ENCODE results near the gene RSPRY1.

Gene RSPRY1

DNA sequence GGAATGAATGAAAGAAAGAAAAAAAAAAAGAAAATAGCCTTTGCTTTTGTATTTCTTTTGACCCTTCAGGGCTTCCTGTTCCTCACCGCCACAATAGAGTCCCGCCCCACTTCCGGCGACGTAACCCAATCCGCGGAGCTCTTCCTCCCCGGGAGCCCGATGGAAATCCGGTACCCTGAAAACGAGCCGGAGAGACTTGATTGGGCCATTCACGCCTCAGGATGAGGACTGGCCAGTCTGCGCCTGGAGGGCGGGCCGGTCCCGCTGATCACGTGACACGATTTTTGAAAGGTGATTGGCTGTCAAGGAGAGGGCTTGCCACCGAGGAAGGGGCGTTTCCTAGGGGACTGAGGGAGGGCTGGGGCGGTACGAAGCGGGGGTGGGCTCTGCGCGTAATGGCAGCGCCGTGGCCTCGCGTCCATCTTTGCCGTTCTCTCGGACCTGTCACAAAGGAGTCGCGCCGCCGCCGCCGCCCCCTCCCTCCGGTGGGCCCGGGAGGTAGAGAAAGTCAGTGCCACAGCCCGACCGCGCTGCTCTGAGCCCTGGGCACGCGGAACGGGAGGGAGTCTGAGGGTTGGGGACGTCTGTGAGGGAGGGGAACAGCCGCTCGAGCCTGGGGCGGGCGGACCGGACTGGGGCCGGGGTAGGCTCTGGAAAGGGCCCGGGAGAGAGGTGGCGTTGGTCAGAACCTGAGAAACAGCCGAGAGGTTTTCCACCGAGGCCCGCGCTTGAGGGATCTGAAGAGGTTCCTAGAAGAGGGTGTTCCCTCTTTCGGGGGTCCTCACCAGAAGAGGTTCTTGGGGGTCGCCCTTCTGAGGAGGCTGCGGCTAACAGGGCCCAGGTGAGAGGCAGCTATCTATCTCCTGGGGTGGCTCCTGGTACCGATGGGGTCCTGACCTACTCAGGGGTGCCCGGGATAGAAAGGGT is at the start of gene RSPRY1, which contains the start of gene PSME3IP1:
Gene RSPRY1 (plus strand): TSS at position 385 of the 927 bp plus-strand sequence. CDS start 18,330 bp downstream, outside the sequence.
Gene PSME3IP1 (minus strand): TSS at position 95 of the 927 bp plus-strand sequence. CDS start 12,185 bp downstream, outside the sequence.
- in situ Hi-C loops (cut with MboI; ENCODE audit: low sequenced_read_pairs), result no loop called here

- in situ Hi-C loops (cut with MboI; ENCODE audit: low sequenced_read_pairs), result no loop called here
Observed at GRCh38 chr16:57137043-57137442, 49.1 kb upstream of the RSPRY1 start.

DNA sequence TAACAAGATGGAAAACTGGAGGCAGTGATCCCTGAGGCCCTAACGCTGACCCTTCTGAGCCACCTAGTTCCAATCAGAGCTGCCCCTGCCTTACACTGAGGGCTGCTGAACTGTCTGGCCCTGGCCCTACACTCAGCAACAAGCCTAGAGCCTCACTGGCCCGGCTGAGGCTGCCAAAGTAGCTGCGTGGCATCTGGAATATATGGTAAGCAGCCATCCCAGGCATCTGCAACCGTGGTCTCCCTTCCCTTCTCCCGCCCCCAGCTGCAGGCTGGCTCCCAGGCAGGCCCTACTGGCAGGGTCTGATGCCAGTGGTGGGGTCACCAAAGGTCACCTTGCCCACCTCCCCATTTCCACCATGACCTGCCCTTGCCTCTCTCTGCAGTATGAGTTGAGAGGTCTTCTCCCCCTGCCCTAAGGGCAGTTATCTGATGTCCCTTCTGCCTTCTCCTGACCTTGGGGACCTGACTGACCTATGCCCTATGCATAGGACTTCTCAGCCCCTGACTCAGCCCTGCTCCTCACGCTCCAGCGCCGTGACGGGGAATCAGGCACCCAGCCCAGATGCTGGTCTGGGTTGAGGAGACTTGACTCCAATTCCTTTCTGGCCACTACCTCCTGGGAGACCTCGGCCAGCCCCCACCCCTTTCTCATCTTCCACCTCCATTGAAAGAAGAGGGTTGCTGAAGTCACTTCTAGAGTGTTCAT is 48.4 kb upstream of the RSPRY1 start:
- in situ Hi-C loops (cut with MboI; ENCODE audit: low sequenced_read_pairs), result no loop called here

DNA sequence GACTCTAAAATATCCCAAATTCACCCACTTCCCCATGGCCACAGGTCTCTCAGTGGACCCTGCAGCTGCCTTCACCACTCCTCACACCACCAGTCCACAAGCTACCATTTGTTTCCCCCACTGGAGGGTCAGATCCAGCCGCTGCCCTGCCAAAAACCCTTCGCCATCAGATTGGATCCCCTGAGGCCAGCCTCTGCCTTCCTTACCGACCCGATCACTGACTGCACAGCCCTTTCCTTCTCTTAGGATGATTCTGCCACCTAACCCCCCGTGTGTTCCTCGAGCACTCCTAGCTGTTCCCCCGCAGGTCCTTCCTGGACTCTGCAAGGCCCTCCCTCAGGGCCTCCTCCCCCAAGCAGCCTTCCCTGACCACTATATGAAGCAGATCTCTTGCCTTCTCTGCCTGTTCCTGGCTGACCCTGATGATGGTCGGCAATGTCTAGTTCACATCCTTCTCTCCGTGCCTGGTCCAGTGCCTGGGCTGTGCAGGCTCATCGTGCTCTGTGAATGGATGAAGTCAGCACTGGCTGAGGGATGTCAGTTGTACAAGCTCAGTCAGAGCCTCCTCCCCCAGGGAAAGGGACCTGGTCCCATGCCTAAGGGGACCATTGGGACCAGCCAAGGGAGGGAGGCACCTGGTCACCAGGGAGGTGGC is 47.7 kb upstream of the RSPRY1 start:
- in situ Hi-C loops (cut with MboI; ENCODE audit: low sequenced_read_pairs), result no loop called here

DNA sequence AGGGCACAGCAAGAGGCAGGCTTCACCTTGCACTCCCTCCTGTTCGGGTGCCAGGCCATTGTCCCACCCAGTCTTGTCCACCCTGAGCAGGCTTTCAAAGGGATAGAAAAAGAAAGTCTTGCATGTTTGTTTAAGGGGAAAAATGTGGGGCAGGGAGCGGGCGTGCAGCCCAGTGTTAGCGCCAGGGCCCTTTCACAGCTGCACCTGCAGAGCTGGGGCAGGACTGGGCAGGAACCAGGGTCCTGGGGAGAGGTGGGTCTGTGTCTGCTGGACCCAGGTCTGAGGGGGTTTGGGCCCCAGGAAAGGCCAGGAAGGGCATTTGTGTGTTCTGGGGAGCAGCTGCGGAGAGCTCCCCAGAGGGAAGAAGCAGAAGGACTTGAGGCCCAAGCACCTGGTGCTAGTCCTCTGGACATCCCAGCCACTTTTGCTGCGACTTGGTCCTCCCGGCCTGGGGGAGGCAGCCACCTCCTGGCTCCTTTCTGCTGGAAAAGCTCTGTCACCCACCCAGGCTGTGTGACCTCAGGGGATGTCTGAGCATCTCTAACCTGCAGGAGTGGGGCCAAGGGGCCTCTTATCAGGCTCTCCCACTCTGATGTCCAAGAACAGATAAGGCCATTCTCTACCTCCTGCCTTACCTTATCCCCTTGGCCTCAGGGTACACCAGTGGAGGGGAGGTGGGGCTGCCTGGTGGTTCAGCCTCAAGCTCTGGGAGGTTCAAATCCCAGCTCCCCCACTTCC is 45.0 kb upstream of the RSPRY1 start:
- in situ Hi-C loops (cut with MboI; ENCODE audit: low sequenced_read_pairs), result no loop called here

- in situ Hi-C loops (cut with MboI; ENCODE audit: low sequenced_read_pairs), result no loop called here
Observed at GRCh38 chr16:57141822-57142631, 44.1 kb upstream of the RSPRY1 start.

GRCh38 chr16:57143149-57143921 is 42.8 kb upstream of the RSPRY1 start:
- in situ Hi-C loops (cut with MboI; ENCODE audit: low sequenced_read_pairs), result no loop called here

DNA sequence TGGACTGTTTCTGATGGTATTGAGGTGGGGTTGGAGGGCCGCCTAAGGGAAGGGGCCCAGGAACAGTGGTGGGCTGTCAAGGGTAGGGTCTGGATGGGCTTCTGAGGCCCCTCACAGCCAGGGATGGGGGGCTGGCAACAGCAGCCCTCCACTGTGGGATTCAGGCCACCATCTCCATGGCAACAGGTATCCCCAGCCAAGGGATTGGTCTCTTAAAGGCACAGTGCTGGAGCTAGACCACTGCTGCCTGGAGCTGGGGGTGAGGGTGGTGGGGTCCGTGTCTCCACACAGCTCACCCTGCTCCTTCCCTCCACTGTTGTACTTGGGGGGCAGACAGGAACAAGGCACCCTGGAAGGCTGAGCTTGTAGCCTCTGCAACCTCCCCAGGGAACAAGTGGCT is 42.1 kb upstream of the RSPRY1 start:
- in situ Hi-C loops (cut with MboI; ENCODE audit: low sequenced_read_pairs), result no loop called here

GRCh38 chr16:57145046-57146021 is 40.8 kb upstream of the RSPRY1 start:
- in situ Hi-C loops (cut with MboI; ENCODE audit: low sequenced_read_pairs), result no loop called here

GRCh38 chr16:57146040-57146647 is 40.0 kb upstream of the RSPRY1 start:
- in situ Hi-C loops (cut with MboI; ENCODE audit: low sequenced_read_pairs), result no loop called here

GRCh38 chr16:57146735-57147134 is 39.4 kb upstream of the RSPRY1 start:
- in situ Hi-C loops (cut with MboI; ENCODE audit: low sequenced_read_pairs), result no loop called here

GRCh38 chr16:57147381-57148221 is 38.5 kb upstream of the RSPRY1 start:
- in situ Hi-C loops (cut with MboI; ENCODE audit: low sequenced_read_pairs), result no loop called here

DNA sequence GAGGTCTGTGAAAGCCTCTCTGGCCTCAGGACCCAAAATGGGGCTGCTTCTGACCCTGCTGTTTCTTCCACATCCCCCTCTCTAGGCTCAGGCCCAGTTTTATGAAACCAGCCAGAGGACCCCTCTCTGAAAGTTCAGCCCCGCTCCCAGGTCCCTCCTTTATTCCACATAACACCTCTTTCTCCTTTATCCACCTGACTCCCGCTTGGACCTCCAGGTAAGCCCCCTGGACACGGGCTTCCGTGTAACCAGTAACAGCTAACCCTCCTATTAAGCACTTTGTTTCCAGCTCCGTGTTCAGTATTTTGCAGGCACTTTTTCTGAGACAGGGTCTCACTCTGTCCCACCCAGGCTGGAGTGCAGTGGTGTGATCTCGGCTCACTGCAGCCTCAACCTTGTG is 37.6 kb upstream of the RSPRY1 start:
- in situ Hi-C loops (cut with MboI; ENCODE audit: low sequenced_read_pairs), result no loop called here

DNA sequence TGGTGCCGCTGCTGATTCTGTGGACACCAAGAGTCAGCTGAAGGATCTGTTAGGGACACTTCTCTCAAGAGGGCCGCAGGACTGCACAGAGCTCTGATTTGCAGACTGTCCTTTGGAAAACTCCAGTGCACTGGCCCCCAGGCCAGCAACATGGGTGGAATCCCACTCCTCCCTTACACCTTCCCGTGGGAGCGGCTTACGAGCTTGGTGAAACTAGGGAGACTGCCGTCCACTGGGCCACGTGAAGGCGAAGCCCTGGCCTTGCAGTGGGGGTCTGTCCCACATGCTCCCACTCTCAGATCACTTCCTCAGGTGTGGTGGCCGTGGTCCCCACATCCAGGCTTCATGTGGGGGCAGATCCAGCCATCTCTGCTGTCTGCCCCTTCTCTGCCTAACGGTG is 36.7 kb upstream of the RSPRY1 start:
- in situ Hi-C loops (cut with MboI; ENCODE audit: low sequenced_read_pairs), result no loop called here

GRCh38 chr16:57150682-57151330 is 35.3 kb upstream of the RSPRY1 start:
- in situ Hi-C loops (cut with MboI; ENCODE audit: low sequenced_read_pairs), result no loop called here

DNA sequence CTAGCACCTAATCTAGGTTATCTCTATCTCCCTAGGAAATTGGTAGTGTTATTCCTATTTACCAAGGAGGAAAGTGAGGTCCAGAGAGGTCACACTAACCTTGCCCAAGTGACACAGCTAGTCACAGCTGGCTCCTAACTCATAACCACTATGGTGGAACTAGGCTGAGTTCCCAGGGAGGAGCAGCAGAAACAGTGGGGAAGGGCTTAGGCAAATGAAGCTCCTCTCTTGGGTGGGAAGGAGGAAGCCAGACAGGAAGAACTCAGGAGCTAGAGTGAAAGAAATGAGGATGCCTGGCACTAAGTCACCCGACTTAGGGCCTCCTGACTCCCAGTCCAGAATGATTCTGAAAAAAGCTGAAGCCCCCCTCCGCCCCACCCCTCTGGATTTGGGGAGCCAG is 34.8 kb upstream of the RSPRY1 start:
- in situ Hi-C loops (cut with MboI; ENCODE audit: low sequenced_read_pairs), result no loop called here

Measured in HL-60/S4 (cell line).